Neural progenitor cell (in vitro differentiated cells): ENCODE data around the gene LYZL4. TPM values are rescaled to one million over a fixed set of nuclear protein-coding genes. Genes with fewer than 3 reads are reported as not detected.

ENCODE experiments used
- DNase-seq: peaks from one replicate; pipeline ENCODE4 v3.0.0-alpha.2; 2016; ENCODE audit warnings: low spot score
- H2AFZ ChIP-seq: fragments of 200-600 bp; sonication (generic); replicated peaks from 2 replicates; pipeline ENCODE4 v1.6.1; 2016; ENCODE audit warnings: antibody characterized with exemption
- H3F3A ChIP-seq: fragments of 200-600 bp; sonication (generic); 2 replicates; pipeline ENCODE4 v1.6.1; 2016; ENCODE audit warnings: antibody characterized with exemption, low read depth
- H3K27ac ChIP-seq: fragments of 200-600 bp; sonication (generic); 2 replicates; pipeline ENCODE4 v1.5.1; 2016; ENCODE audit warnings: mild to moderate bottlenecking
- H3K27me3 ChIP-seq: fragments of 200-600 bp; sonication (generic); 2 replicates; pipeline ENCODE4 v1.6.1; 2016; ENCODE audit warnings: mild to moderate bottlenecking, moderate library complexity
- H3K36me3 ChIP-seq: fragments of 200-600 bp; sonication (generic); 2 replicates; pipeline ENCODE4 v1.5.1; 2016
- H3K4me1 ChIP-seq: fragments of 200-600 bp; sonication (generic); 2 replicates; pipeline ENCODE4 v1.6.1; 2016; ENCODE audit warnings: mixed run types
- H3K4me2 ChIP-seq: fragments of 200-600 bp; sonication (generic); 2 replicates; pipeline ENCODE4 v1.6.1; 2016
- H3K4me3 ChIP-seq: fragments of 200-600 bp; sonication (generic); 2 replicates; pipeline ENCODE4 v1.5.1; 2016
- H3K79me2 ChIP-seq: fragments of 200-600 bp; sonication (generic); 2 replicates; pipeline ENCODE4 v1.6.1; 2016; ENCODE audit warnings: low read depth
- H3K9ac ChIP-seq: fragments of 200-600 bp; sonication (generic); 2 replicates; pipeline ENCODE4 v1.6.1; 2016
- H3K9me3 ChIP-seq: fragments of 200-600 bp; sonication (generic); 2 replicates; pipeline ENCODE4 v1.5.1; 2016; ENCODE audit warnings: low read depth
- H4K20me1 ChIP-seq: fragments of 200-600 bp; sonication (generic); 2 replicates; pipeline ENCODE4 v1.6.1; 2016; ENCODE audit warnings: low read depth
- H3K27ac Mint-ChIP-seq: 3 replicates; pipeline ENCODE4 v1.8.0; 2021; ENCODE audit warnings: mixed read lengths
- H3K27me3 Mint-ChIP-seq: 2 replicates; pipeline ENCODE4 v1.8.0; 2022; ENCODE audit warnings: low read depth, mild to moderate bottlenecking, inconsistent platforms, moderate library complexity, mixed read lengths; ENCODE audit not compliant: insufficient read depth
- H3K36me3 Mint-ChIP-seq: 3 replicates; pipeline ENCODE4 v1.8.0; 2021; ENCODE audit warnings: mixed read lengths
- H3K4me1 Mint-ChIP-seq: 3 replicates; pipeline ENCODE4 v1.8.0; 2021; ENCODE audit warnings: mixed read lengths
- H3K4me3 Mint-ChIP-seq: 3 replicates; pipeline ENCODE4 v1.8.0; 2021; ENCODE audit warnings: mild to moderate bottlenecking, moderate library complexity, mixed read lengths
- H3K9me3 Mint-ChIP-seq: 3 replicates; pipeline ENCODE4 v1.8.0; 2020; ENCODE audit warnings: mixed read lengths
- CTCF ChIP-seq: fragments of 200-600 bp; sonication (generic); IDR thresholded peaks from 2 replicates; pipeline ENCODE4 v1.5.1; 2017; ENCODE audit warnings: antibody characterized with exemption, mild to moderate bottlenecking
- EZH2 ChIP-seq: fragments of 200-600 bp; sonication (generic); IDR thresholded peaks from 2 replicates; pipeline ENCODE4 v1.6.1; 2017; ENCODE audit warnings: antibody characterized with exemption, mild to moderate bottlenecking, moderate library complexity
- EZH2phosphoT487 ChIP-seq: fragments of 200-600 bp; sonication (generic); IDR thresholded peaks from 2 replicates; pipeline ENCODE4 v1.6.1; 2017; ENCODE audit warnings: antibody characterized with exemption
- total RNA-seq: library from RNA; depleted of rRNA; stranded (reverse); fragments of >200 nt; gene quantifications from 2 replicates; pipeline ENCODE4 v1.2.3, GENCODE V29; 2015; ENCODE audit warnings: low replicate concordance

Gene LYZL4
- total RNA-seq, 1 donor from 2014 or later, result not detected

GRCh38 chr3:42447481-42447880, 37.1 kb upstream of the LYZL4 start:
- H3K9me3 ChIP-seq, result no peaks in the 10 kb centered on the region
- H3K27ac Mint-ChIP-seq, result no peak overlapping the region
- H3K4me2 ChIP-seq, result no peak overlapping the region
- no peaks in the 10 kb centered on the region for H3K79me2 ChIP-seq
- TF ChIP-seq EZH2phosphoT487 (no peak), CTCF (no peak), EZH2 (no peak)
- no peak overlapping the region for H3K27ac ChIP-seq
- no peaks in the 10 kb centered on the region for H3K27me3 ChIP-seq
- no peaks in the 10 kb centered on the region for H3F3A ChIP-seq
- peaks cover 8% of the 10 kb centered on the region for H3K27me3 Mint-ChIP-seq
- H3K4me1 ChIP-seq, result no peaks in the 10 kb centered on the region
- H3K4me3 ChIP-seq, result no peak overlapping the region
- no peaks in the 10 kb centered on the region for H3K36me3 ChIP-seq
- no peak overlapping the region for H3K4me3 Mint-ChIP-seq
- no peaks in the 10 kb centered on the region for H3K4me1 Mint-ChIP-seq
- no peak overlapping the region for H2AFZ ChIP-seq
- DNase-seq, result no peak
- no peaks in the 10 kb centered on the region for H3K9me3 Mint-ChIP-seq
- H3K36me3 Mint-ChIP-seq, result no peaks in the 10 kb centered on the region
- H4K20me1 ChIP-seq, result no peaks in the 10 kb centered on the region
- no peak overlapping the region for H3K9ac ChIP-seq

DNA sequence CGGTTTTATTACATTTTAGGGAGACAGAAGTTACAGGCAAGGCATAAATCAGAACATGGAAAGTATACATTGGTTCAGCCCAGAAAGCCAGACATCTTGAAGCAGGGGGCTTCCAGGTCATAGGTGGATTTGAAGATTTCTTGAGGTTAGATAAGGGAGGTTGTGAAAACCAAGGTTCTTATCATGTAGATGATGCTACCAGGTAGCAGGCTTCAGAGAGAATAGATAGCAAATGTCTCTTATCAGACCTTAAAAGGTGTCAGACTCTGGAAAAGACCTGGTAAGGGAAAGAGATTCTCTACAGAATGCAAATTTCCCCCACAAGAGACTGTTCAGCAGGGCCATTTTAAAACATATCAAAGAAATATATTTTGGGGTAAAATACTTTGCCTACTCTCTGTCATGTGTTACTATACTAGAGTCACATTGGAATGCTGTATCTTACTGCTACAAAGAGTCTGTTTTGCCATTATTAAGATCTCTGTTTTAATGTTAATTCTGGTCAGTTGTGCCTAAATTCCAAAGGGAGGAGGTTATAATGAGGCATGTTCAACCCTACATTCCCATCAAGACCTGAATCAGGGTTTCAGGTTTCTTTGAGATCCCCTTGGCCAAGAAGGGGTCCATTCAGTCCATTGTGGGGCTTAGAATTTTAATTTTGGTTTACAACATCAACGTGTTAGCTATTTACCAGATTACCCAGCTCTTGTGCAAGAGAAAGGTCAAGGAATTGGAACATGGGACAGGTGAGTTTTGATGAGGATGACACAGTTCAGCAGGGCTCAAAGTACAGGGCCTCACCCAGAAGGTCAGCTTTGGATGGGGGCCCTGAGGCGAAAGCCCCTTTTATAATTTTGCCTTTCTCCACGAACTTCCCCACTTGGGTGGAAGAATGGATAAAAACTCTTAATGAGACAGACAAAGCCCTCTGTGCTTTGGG, 36.0 kb upstream of the LYZL4 start:
- H3K4me2 ChIP-seq, result no peak overlapping the region
- H3K36me3 ChIP-seq, result no peaks in the 10 kb centered on the region
- no peak overlapping the region for H3K27ac Mint-ChIP-seq
- no peak overlapping the region for H2AFZ ChIP-seq
- DNase-seq, result no peak
- H3K9me3 ChIP-seq, result no peaks in the 10 kb centered on the region
- H3K36me3 Mint-ChIP-seq, result no peaks in the 10 kb centered on the region
- no peaks in the 10 kb centered on the region for H3K27me3 ChIP-seq
- no peaks in the 10 kb centered on the region for H3K9me3 Mint-ChIP-seq
- no peaks in the 10 kb centered on the region for H3K79me2 ChIP-seq
- H3K4me1 ChIP-seq, result peaks cover under 1% of the 10 kb centered on the region
- TF ChIP-seq EZH2phosphoT487 (no peak), EZH2 (no peak), CTCF (no peak)
- H3K27me3 Mint-ChIP-seq, result peaks cover 8% of the 10 kb centered on the region
- no peak overlapping the region for H3K4me3 ChIP-seq
- no peak overlapping the region for H3K9ac ChIP-seq
- no peaks in the 10 kb centered on the region for H4K20me1 ChIP-seq
- no peaks in the 10 kb centered on the region for H3K4me1 Mint-ChIP-seq
- no peaks in the 10 kb centered on the region for H3F3A ChIP-seq
- H3K4me3 Mint-ChIP-seq, result no peak overlapping the region
- H3K27ac ChIP-seq, result no peak overlapping the region

DNA sequence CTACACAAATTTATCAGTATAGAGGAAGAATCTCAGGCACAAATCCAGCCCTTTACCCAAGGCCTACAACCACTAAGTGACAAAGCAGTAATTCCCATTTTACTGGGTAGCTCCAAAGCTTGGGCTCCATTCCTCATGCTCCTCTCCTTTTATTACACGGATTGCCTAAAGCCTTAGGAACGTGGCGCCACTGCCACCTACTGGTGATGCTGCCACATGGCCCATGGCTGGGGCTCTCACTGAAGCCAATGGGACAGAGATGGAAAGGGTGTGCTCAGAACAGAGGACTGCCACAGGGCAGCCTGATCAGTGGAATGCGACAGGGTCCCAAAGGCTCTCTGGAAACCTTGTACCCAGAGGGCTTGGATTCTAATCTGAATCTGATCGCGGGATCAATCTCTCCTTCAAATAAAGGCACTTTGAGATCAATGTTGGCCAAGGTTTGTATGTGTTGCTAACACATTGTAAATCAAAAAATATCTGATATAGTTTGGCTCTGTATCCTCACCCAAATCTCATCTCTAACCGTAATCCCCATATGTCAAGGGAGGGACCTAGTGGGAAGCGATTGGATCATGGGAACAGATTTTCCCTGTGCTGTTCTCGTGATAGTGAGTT, 33.5 kb upstream of the LYZL4 start:
- H3K4me1 Mint-ChIP-seq, result peaks cover 9% of the 10 kb centered on the region

More for the DNA sequence above, 33.5 kb upstream of the LYZL4 start:
- Mint-ChIP-seq H3K27me3 (peaks cover 6% of the 10 kb centered on the region), H3K9me3 (no peaks in the 10 kb centered on the region), H3K4me3 (no peak overlapping the region), H3K27ac (no peak overlapping the region), H3K36me3 (no peaks in the 10 kb centered on the region)
- H3K4me1 ChIP-seq, result peaks cover 19% of the 10 kb centered on the region
- H3K4me2 ChIP-seq, result no peak overlapping the region
- no peak overlapping the region for H3K27ac ChIP-seq
- no peak overlapping the region for H3K4me3 ChIP-seq
- no peaks in the 10 kb centered on the region for H3F3A ChIP-seq
- H3K36me3 ChIP-seq, result no peaks in the 10 kb centered on the region
- no peaks in the 10 kb centered on the region for H4K20me1 ChIP-seq
- no peaks in the 10 kb centered on the region for H3K27me3 ChIP-seq
- TF ChIP-seq EZH2phosphoT487, result no peak
- TF ChIP-seq EZH2, result no peak
- peak; percentile 99 for TF ChIP-seq CTCF
- no peak overlapping the region for H3K9ac ChIP-seq
- no peaks in the 10 kb centered on the region for H3K9me3 ChIP-seq
- no peaks in the 10 kb centered on the region for H3K79me2 ChIP-seq
- H2AFZ ChIP-seq, result peak overlapping the region; percentile 31
- peak; percentile 93 for DNase-seq
